Progenitor cell of endocrine pancreas (in vitro differentiated cells): ENCODE data around the gene THTPA. TPM values are rescaled to one million over a fixed set of nuclear protein-coding genes. Genes with fewer than 3 reads are reported as not detected.

Source experiments
- DNase-seq: peaks from one replicate; pipeline ENCODE4 v3.0.0; 2021; ENCODE audit warnings: low spot score; ENCODE audit not compliant: unreplicated experiment
- H3K27ac Mint-ChIP-seq: 2 replicates; pipeline ENCODE4 v1.8.0; 2021; ENCODE audit warnings: mild to moderate bottlenecking, moderate library complexity, mixed read lengths
- H3K27me3 Mint-ChIP-seq: 2 replicates; pipeline ENCODE4 v1.8.0; 2021; ENCODE audit warnings: mixed read lengths
- H3K36me3 Mint-ChIP-seq: 2 replicates; pipeline ENCODE4 v1.8.0; 2022; ENCODE audit warnings: mixed read lengths; ENCODE audit not compliant: insufficient read depth
- H3K4me1 Mint-ChIP-seq: 2 replicates; pipeline ENCODE4 v1.8.0; 2021; ENCODE audit warnings: low read depth, mixed read lengths
- H3K4me3 Mint-ChIP-seq: 2 replicates; pipeline ENCODE4 v1.8.0; 2021; ENCODE audit warnings: low read depth, mild to moderate bottlenecking, moderate library complexity, mixed read lengths
- H3K9me3 Mint-ChIP-seq: 2 replicates; pipeline ENCODE4 v1.8.0; 2021; ENCODE audit warnings: low read depth, mixed read lengths
- CTCF ChIP-seq: fragments of 200-600 bp; sonication (generic); IDR thresholded peaks from one replicate; pipeline ENCODE4 v1.5.0; 2021; ENCODE audit warnings: antibody characterized with exemption, mild to moderate bottlenecking; ENCODE audit not compliant: unreplicated experiment
- total RNA-seq: library from RNA; stranded (reverse); gene quantifications from 2 replicates; pipeline ENCODE4 v1.2.1, GENCODE V29; 2021

The THTPA gene
- total RNA-seq, 1 donor from 2014 or later = 20.6 TPM

- H3K4me3 Mint-ChIP-seq = peak overlapping the region; percentile 31
- peaks cover 4% of the 10 kb centered on the region for H3K36me3 Mint-ChIP-seq
- DNase-seq = peak; percentile 34
- peaks cover 18% of the 10 kb centered on the region for H3K4me1 Mint-ChIP-seq
- TF ChIP-seq CTCF = peak; percentile 80
- H3K27me3 Mint-ChIP-seq = no peaks in the 10 kb centered on the region
- H3K27ac Mint-ChIP-seq = peak overlapping the region; percentile 76
- H3K9me3 Mint-ChIP-seq = no peaks in the 10 kb centered on the region
Observed at GRCh38 chr14:23539248-23540140, 16.6 kb upstream of the THTPA start.

- no peak for DNase-seq
- Mint-ChIP-seq H3K4me3 (no peak overlapping the region), H3K9me3 (no peaks in the 10 kb centered on the region), H3K4me1 (peaks cover 24% of the 10 kb centered on the region), H3K27me3 (no peaks in the 10 kb centered on the region), H3K27ac (no peak overlapping the region), H3K36me3 (peaks cover 4% of the 10 kb centered on the region)
- TF ChIP-seq CTCF = no peak
Observed at GRCh38 chr14:23540141-23540469, 16.0 kb upstream of the THTPA start.

GRCh38 chr14:23542261-23542660 is 13.8 kb upstream of the THTPA start:
- TF ChIP-seq CTCF = no peak
- Mint-ChIP-seq H3K4me3 (no peak overlapping the region), H3K4me1 (peaks cover 30% of the 10 kb centered on the region), H3K27ac (no peak overlapping the region), H3K9me3 (no peaks in the 10 kb centered on the region), H3K36me3 (peaks cover 2% of the 10 kb centered on the region), H3K27me3 (no peaks in the 10 kb centered on the region)
- no peak for DNase-seq

- H3K4me3 Mint-ChIP-seq = no peak overlapping the region
- no peak for TF ChIP-seq CTCF
- no peaks in the 10 kb centered on the region for H3K27me3 Mint-ChIP-seq
- H3K9me3 Mint-ChIP-seq = no peaks in the 10 kb centered on the region
- no peak overlapping the region for H3K27ac Mint-ChIP-seq
- peaks cover 2% of the 10 kb centered on the region for H3K36me3 Mint-ChIP-seq
- no peak for DNase-seq
- peaks cover 28% of the 10 kb centered on the region for H3K4me1 Mint-ChIP-seq
Observed at GRCh38 chr14:23543403-23543802, 12.7 kb upstream of the THTPA start.

GRCh38 chr14:23544511-23545447 is 11.3 kb upstream of the THTPA start:
- Mint-ChIP-seq H3K9me3 (no peaks in the 10 kb centered on the region), H3K27me3 (no peaks in the 10 kb centered on the region), H3K36me3 (peaks cover 2% of the 10 kb centered on the region), H3K27ac (no peak overlapping the region), H3K4me1 (peaks cover 15% of the 10 kb centered on the region), H3K4me3 (peak overlapping the region; percentile 47)
- DNase-seq = no peak
- TF ChIP-seq CTCF = no peak
